Type B pancreatic cell (in vitro differentiated cells): ENCODE measurements around the gene HSCB. TPM values are rescaled to one million over a fixed set of nuclear protein-coding genes. Genes with fewer than 3 reads are reported as not detected.

ENCODE experiments used
- DNase-seq: peaks from one replicate; pipeline ENCODE4 v3.0.0; 2021; ENCODE audit warnings: mixed read lengths; ENCODE audit not compliant: unreplicated experiment; ENCODE audit errors: extremely low spot score
- H3K27ac Mint-ChIP-seq: 2 replicates; pipeline ENCODE4 v1.8.0; 2021; ENCODE audit warnings: mild to moderate bottlenecking, mixed read lengths
- H3K27me3 Mint-ChIP-seq: 2 replicates; pipeline ENCODE4 v1.8.0; 2021; ENCODE audit warnings: mixed read lengths
- H3K36me3 Mint-ChIP-seq: 2 replicates; pipeline ENCODE4 v1.8.0; 2021; ENCODE audit warnings: mixed read lengths
- H3K4me1 Mint-ChIP-seq: one replicate; pipeline ENCODE4 v1.8.0; 2021; ENCODE audit warnings: mixed read lengths; ENCODE audit not compliant: unreplicated experiment
- H3K4me3 Mint-ChIP-seq: 2 replicates; pipeline ENCODE4 v1.8.0; 2021; ENCODE audit warnings: mild to moderate bottlenecking, mixed read lengths
- H3K9me3 Mint-ChIP-seq: 2 replicates; pipeline ENCODE4 v1.8.0; 2021; ENCODE audit warnings: mixed read lengths
- CTCF ChIP-seq: fragments of 200-600 bp; sonication (generic); conservative IDR thresholded peaks from 2 replicates; pipeline ENCODE4 v1.5.0; 2021; ENCODE audit warnings: antibody characterized with exemption, mild to moderate bottlenecking
- total RNA-seq: library from RNA; stranded (reverse); gene quantifications from 2 replicates; pipeline ENCODE4 v1.2.1, GENCODE V29; 2021; ENCODE audit warnings: low replicate concordance

HSCB gene
- total RNA-seq, 1 donor from 2014 or later = 13.5 TPM

GRCh38 chr22:28766628-28767027 lies 24.8 kb downstream of the HSCB start:
- no peaks in the 10 kb centered on the region for H3K36me3 Mint-ChIP-seq
- H3K27ac Mint-ChIP-seq = no peak overlapping the region
- no peak for DNase-seq
- no peaks in the 10 kb centered on the region for H3K27me3 Mint-ChIP-seq
- no peaks in the 10 kb centered on the region for H3K4me1 Mint-ChIP-seq
- H3K9me3 Mint-ChIP-seq = no peaks in the 10 kb centered on the region
- H3K4me3 Mint-ChIP-seq = no peak overlapping the region
- TF ChIP-seq CTCF = no peak

GRCh38 chr22:28768701-28769393 lies 27.0 kb downstream of the HSCB start:
- DNase-seq = no peak
- no peak overlapping the region for H3K27ac Mint-ChIP-seq
- H3K9me3 Mint-ChIP-seq = no peaks in the 10 kb centered on the region
- no peak for TF ChIP-seq CTCF
- H3K27me3 Mint-ChIP-seq = no peaks in the 10 kb centered on the region
- H3K4me3 Mint-ChIP-seq = no peak overlapping the region
- peaks cover 6% of the 10 kb centered on the region for H3K36me3 Mint-ChIP-seq
- H3K4me1 Mint-ChIP-seq = peaks cover 9% of the 10 kb centered on the region

GRCh38 chr22:28769394-28770085 lies 27.7 kb downstream of the HSCB start:
- Mint-ChIP-seq H3K9me3 (no peaks in the 10 kb centered on the region), H3K4me1 (peaks cover 11% of the 10 kb centered on the region), H3K36me3 (peaks cover 7% of the 10 kb centered on the region), H3K27ac (no peak overlapping the region), H3K27me3 (no peaks in the 10 kb centered on the region), H3K4me3 (no peak overlapping the region)
- no peak for DNase-seq
- no peak for TF ChIP-seq CTCF

- no peak overlapping the region for H3K27ac Mint-ChIP-seq
- peaks cover 15% of the 10 kb centered on the region for H3K4me1 Mint-ChIP-seq
- H3K4me3 Mint-ChIP-seq = peak overlapping the region; percentile 61
- no peak for DNase-seq
- H3K27me3 Mint-ChIP-seq = no peaks in the 10 kb centered on the region
- no peaks in the 10 kb centered on the region for H3K9me3 Mint-ChIP-seq
- peaks cover 13% of the 10 kb centered on the region for H3K36me3 Mint-ChIP-seq
- TF ChIP-seq CTCF = no peak
Measured at GRCh38 chr22:28771195-28771791, 29.5 kb downstream of the HSCB start.

GRCh38 chr22:28772633-28773460 lies 31.0 kb downstream of the HSCB start, which contains the start of gene CCDC117:
Gene CCDC117 (plus strand): TSS chr22:28772695. CDS start chr22:28772850, 155 bp downstream.
- Mint-ChIP-seq H3K4me1 (peaks cover 15% of the 10 kb centered on the region), H3K27me3 (no peaks in the 10 kb centered on the region), H3K36me3 (peaks cover 13% of the 10 kb centered on the region), H3K27ac (peak within 1 kb of the TSS; percentile 91), H3K9me3 (no peaks in the 10 kb centered on the region), H3K4me3 (peak within 1 kb of the TSS; percentile 93)
- TF ChIP-seq CTCF = peak; percentile 57
- peak; percentile 95 for DNase-seq
